HG02759 (cell line): ENCODE measurements around the gene SH2D6.
A peak's percentile ranks its signal among the peaks of the same experiment; 100 is the strongest.
"Not testable (repeated sequence)": the region's sequence is repeated elsewhere in the genome, so short reads cannot be mapped to it uniquely, and the experiment has no call there.

Experiments
- ATAC-seq: cut with Tn5 transposase; IDR thresholded peaks from one replicate; pipeline ENCODE4 v1.9.1; 2021; ENCODE audit warnings: mild to moderate bottlenecking, moderate library complexity; ENCODE audit not compliant: unreplicated experiment

SH2D6 gene

DNA sequence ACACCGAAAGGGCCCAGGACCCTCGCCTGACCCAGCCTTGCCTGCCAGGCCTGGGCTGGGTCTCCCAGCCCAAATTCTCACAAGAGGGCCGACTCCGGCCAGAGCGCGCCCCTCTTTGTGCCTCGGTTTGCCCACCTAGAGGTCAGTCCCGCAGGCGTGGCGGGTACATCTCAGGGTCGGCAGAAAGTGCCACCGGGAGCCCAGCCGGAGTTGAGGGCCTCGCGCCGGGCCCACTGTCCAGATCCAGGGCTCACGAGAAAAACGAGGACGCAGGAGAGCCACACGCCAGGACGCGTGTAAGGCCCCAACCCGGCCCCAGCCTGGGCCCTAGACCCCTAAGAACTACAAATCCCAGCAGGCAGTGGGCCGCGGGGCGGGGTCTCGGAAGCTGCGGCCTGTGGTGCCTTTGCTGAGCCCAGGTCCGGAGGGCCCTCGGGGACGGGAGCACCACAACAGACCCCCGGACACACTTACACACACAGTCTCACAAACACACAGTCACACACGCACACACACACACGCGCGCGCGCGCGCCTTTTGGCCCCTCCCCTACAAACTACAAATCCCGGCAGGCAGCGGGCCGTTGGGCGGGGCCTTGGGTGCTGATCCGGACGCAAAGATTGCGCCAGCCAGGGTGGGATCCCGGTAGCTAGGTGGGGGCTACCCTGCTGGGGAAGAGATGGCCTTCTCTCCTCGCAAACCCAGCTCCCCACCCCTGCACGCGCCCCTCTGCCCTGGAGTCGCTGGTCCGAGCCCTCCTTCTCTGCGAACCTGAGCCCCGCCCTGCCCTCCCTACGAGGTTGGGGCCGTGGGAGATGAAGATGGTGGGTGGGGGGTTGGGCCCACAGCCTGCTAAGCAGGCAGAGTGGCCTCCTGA lies at the start of gene SH2D6:
TSS of gene SH2D6 (plus strand) at position 583 of the 877 bp plus-strand sequence. CDS start 10,752 bp downstream, outside the sequence.
- peak; percentile 87 for ATAC-seq

DNA sequence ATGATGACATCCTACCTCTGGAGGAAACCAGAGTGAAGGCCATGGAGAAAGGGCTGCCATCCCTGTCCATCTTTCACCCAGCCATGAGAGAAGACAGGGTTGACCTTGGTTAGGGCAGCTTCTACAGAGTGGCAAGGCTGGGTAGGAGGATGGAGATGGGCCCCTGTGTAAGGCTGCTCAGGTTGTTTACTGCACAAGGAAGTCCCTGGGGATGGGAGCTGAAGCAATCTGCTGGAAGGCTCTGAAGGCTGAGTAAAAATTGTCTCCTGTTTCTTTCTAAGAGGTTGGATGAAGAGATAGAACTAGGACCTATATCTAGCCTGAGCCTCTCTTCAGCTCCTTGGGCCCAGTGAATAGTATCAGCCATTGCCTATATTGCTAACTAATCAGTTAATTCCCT lies 49.6 kb upstream of the SH2D6 start:
- no peak for ATAC-seq

DNA sequence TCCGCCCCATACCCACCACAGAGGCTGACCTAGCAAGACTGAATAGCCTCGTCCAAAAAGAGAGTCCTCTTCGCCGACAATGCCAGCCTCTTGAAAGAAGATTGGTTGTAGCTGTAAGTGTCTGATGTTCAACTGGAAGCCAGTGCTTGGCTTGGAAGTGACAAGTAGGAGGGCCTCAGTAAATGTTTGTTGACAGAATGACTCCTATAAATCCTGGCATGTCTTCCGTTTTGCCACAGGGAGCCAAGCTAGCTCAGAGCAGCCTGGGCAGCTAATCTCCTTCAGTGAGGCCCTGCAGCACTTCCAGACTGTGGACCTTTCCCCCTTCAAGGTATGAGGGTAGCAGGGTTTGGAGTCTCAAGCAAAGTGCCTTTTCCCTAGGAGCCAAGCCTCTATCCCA lies 49.0 kb upstream of the SH2D6 start:
- no peak for ATAC-seq

DNA sequence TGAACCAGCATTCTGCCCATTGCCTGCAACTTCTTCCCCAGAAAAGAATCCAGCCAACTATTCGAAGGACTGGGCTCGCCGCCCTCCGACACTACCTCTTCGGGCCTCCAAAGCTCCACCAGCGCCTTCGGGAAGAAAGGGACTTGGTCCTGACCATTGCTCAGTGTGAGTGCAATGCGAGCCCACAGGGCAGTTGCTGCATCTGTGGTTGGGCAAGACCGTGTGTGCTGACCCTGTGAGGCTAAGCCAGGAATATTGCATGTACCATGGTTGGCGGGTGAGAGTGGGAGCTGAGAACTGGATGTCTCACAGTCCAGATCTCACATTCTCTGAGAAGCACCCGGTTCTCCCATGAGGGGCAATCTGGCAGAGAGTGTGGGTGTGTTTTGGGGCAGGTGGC lies 47.5 kb upstream of the SH2D6 start:
- no peak for ATAC-seq

DNA sequence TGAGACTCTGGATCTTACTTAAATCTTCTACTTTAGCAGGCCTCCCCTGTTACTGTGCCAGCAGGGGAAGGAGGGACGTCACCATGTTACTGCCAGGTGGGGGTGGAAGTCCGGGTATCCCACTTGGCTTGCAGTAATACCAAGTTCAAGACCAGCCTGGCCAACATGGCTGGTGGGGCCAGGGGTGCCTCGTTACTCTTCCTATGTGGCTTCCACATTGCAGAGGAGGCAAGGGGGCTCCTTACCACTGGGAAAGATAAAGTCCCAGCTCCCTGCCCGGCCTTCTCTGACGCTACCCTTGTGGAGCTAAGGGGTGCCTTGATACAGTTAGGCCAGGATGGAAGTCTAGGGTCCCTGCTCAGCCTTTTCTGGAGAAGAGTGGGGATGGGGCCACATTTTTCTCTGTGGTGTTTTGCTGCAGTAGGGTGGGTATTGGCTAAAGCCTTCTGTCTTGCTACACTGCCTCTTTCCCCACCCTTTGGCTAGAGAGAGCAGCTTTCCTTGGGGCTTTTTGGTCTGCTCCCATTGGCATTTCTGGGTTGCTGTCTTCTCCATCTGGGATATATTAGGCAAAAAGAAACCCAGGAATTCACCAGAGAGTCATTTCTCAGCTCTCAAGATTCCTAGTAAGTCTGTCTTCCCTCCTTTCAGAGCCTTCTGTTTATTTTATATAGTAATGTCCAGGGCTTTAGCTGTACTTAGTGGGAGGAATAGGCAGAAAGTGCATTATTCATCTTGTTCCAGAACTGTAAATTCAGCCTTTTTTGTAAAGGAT lies 42.0 kb upstream of the SH2D6 start:
- no peak for ATAC-seq

DNA sequence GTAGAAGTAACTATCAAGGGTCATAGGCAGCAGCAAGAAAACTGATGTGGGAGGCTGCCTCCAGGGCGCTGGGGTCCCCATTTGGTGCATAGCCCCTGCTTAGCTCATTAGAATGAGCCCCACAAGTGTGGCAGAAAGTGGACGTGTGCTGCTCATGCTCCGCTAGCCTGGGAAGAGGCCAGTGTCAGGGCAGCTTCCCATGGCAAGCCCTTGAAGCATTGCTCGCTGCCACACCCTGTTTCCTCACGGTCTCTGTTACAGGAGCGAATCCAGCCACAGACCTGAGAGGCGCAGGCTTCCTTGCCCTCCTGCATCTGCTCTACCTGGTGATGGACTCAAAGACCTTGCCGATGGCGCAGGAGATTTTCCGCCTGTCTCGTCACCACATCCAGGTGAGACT lies 41.4 kb upstream of the SH2D6 start:
- no peak for ATAC-seq

DNA sequence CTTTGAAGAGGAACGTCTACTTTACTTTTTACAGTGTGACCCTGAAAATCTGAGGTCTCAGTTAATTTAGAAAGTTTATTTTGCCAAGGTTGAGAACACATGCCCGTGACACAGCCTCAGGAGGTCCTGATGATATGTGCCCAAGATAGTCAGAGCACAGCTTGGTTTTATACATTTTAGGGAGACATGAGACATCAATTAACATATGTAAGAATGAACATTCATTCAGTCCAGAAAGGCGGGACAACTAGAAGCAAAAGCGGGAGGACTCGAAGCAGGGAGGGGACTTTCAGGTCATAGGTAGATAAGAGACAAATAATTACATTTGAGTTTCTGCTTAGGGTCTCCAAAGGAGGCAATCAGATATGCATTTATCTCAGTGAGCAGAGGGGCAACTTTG lies 40.3 kb upstream of the SH2D6 start:
- no peak for ATAC-seq

DNA sequence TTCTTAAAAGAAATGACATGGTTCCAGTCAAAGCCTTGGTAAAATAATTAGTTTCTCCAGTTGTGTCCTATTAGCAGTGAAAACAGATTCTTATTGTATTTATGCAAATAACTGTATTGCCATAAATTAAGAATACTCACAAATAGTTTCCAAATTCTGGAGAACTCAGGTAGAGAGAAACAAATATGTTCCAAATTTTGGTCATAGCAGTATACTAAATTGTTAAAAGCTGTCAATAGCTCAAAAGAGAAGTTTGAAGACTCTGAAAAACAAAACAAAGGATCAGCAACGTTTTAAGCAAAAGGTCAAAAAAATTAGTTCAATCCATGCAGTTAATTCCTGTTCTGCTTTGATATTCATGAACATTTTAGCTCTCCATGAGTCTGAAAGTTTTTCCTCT lies 38.5 kb upstream of the SH2D6 start:
- ATAC-seq: no peak

DNA sequence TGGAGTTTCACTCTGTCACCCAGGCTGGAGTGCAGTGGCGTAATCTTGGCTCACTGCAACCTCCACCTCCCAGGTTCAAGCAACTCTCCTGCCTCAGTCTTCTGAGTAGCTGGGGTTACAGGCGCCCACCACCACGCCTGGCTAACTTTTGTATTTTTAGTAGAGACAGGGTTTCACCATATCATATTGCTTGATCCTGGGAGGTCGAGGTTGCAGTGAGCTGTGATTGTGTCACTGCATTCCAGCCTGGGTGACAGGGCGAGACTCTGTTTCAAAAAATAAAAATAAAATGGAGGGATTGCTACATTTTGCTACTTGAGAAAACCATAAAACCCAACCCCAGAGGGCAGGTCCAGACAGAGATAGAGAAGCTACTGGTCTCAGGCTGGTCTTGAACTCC lies 35.4 kb upstream of the SH2D6 start:
- ATAC-seq: not testable (repeated sequence)

DNA sequence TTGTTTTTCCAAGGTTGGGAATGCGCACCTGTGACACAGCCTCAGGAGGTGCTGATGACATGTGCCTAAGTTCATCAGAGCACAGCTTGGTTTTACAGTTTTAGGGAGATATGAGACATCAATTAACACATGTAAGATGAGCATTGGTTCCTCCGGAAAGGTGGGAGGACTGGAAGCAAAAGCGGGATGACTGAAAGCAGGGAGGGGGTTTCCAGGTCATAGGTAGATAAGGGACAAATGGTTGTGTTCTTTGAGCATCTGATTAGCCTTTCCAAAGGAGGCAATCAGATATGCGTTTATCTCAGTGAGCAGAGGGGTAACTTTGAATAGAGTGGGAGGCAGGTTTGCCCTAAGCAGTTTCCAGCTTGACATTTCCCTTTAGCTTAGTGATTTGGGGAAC lies 34.7 kb upstream of the SH2D6 start:
- no peak for ATAC-seq

DNA sequence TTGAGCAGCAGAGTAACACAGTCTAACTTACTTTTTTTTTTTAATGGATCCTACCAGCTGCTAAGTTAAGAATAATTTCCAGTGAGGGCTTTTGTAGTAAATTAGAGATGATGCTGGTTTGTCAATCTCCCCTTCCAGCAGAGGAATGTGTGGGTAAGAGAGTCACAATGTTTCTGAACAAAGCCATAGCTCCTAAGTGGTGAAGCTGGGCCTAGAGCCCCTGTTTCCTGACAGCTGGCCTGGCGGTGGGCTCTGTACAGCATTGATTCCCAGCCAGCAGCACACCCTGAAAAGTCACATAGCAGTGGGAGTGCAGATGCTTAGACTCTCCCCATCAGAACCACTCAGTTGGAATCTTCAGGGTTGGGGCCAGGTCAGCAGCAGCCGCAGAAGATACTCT lies 32.8 kb upstream of the SH2D6 start:
- no peak for ATAC-seq

DNA sequence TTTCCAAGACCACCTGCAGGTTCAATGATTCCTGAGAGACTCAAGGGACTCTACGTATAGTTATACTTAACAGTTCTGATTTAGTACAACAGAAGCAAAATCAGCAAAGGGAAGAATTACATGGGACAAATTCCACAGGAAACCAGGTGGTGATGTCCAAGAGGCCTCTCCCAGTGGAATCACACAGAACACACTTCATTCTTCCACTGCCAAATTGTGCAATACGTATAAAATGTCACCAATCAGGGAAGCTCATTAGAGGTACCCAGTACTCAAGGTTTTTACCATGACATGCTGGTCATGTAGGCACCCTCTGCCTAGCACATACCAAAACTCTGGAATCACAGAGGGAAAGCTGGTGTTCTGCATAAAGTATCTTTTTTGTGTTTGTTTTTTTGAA lies 30.8 kb upstream of the SH2D6 start:
- ATAC-seq: no peak

DNA sequence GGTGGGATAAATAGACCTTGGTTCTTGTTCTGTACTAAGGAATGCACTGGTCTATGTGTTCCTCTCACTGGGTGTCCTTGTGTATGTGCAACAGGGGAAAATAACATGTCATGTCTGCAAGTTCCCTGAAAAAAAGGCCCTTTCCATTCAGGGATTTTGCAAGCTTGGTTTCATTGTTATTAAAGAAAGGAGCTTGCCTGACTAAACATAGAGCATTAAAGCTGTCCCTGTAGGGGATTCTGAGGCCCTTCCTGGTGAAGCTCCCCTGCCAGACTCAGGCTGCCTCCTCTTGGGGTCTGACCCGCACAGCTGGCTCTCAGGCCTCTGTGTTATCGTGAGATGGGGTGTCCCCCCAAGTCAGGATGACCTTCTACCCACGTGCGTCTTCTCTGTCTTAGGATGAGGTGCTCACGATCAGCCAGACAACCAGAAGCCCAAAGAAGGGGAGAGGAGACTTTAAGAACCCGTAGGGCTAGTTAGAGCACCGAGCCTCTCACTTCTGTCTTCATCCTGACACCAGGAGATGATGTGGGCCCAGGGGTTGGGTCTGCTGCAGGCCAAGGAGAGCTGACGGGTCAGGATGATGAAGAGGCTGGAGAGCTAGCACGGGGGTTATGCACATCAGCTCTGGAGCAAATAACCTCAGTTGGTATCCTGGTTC lies 29.5 kb upstream of the SH2D6 start:
- ATAC-seq: no peak

DNA sequence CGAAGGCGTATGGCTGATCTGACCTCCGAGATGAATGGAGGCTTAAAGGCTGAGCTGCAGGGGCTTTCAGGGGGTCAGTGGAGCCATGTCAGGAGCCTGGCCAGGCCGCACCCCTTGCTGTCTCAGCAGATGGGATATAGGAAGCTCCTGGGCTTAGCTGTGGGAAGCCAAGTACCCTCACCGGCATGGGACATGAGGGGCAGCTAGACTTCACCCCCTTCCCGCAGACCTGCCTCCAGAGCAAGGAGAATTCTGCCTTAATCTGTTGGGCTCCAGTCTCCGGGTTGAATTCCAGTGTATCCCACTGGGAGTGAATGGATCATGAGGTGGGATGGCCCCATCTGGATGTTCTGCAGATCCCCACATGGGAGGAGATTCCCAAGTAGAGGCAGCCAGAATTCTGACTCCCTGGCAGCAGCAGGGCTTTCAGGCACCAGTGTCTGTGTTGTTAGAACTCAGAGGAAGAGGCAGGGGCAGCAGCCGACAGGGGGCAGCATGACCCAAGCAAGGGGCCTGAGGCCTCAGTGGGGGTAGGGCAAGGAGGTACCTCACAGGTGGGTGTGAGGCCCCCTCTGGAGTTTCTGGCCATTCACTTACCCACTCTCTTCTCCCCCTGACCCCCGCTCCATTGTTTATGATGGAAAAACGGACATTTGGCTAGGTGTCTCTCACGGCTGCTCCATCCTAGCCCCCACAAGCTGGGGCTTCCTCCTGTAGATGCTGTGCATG lies 27.4 kb upstream of the SH2D6 start:
- ATAC-seq: peak; percentile 33

DNA sequence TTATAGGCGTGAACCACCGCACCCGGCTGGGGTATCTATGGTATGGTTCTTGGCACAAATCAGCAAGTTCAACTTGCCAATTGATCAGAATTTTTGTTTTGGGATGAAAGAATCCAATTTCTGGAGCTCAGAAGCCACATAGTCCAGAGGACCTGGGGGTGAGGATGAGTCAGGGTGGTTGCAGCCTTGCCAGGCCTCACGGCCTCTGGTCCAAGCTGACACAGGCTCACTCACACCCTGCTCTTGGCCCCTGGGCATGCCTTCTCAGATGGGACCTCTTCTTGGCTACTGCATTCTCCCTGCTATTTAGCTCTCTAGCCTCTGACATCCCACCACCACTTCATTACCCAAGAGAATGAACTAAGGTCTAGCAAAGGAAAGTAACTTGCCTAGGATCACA lies 24.7 kb upstream of the SH2D6 start:
- ATAC-seq: no peak

DNA sequence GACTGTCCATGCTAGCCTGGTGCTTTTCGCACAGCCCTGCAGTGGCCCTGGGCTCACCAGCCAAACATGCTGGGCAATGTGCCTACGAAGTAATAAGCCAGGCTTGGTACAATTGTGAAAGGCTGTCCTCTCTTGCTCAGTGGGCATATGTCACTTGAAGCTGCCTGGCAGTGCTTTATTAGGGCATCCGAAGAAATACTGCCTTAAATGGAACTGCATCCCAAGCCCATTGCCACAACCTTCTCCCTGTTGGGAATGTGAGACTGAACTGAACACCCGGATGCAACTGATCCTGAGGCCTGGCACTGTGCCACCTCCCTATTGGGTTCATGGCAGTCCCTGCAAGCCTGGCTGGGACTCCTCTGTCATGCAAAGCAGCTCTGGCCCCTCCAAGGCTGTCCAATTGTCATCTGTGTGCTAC lies 24.2 kb upstream of the SH2D6 start:
- ATAC-seq: no peak

DNA sequence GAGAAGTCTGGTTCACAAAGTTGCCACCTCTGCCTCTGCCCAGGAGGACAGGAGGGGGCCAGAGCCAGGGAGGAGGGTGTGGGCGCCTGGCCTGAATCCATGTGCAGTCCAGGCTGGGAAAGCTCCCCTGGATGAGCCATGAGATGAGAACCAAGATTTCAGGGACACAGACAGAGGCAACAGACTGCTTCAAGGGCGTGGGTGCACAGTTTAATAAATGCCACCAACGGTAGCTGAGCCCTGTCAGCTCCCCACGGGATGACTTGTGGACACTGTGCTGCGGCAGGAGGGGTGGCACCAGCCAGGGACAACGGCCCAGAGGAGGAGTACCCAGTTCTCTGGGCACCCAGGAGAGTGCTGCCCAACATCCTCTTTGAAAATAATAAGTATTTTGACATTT lies 23.5 kb upstream of the SH2D6 start:
- ATAC-seq: no peak

DNA sequence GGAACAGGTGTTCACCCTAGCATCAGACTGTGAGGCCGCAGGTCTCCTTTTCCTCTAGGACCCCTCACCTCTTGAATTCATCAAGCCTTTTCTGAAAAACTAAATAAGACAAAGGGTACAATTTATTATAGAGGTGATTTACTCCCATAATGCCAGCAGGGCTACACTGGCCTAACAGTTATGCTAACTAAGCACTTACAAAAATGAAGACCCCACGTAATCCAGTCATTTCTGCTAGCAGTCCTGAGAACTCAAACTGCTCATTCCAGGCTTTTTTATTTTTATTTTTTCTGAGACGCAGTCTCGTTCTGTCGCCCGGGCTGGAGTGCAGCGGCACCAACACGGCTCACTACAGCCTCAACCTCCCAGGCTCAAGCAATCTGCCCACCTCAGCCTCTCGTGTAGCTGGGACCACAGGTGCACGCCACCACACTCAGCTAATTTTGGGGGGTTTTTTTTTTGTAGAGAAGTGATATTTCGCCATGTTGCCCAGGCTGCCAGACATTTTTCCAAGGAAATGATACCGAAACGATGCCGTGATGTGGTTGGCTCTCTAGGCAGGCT lies 22.5 kb upstream of the SH2D6 start:
- no peak for ATAC-seq

DNA sequence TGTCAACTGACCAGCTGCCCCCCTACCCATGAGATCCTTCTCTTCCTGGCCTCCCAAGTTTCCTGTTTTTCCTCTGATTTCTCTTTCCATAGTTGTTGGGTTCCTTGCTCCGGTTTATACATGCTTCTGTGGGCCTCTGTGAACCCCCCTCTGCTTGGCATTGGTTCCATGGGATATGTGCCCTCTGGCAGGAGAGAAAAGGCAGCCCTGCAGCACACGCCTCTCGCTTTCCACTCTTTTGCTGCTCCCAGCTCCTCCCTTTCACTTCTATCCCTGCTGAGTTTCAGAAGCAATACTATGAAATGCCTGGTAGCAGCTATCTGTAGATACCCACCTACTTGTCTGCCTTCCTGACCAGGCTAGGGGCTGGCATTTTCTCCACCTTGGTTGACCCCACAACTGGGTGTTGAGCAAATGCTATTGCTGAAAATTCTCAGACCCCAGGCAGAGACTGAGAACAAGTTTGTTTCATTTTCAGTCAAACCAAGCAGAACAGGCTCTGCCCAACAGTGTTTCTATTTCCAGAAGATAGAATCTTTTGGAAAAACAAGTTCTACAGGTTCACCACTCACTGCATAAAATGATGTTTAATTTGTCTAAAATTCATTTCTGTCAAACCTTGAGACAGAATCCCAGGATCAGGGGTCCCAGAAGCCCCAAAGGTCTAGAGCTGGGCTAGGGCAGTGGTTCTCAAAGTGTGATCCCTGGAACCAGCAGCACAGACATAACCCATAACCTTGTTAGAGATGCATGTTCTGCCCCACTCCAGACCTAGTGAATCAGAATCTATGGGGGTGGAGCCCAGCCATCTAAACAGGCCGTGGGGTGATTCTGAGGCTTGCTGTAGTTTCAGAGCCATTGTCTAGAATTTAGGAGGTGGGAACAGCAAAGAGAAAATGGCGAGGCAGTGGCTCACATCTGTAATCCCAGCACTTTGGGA lies 21.7 kb upstream of the SH2D6 start:
- no peak for ATAC-seq

DNA sequence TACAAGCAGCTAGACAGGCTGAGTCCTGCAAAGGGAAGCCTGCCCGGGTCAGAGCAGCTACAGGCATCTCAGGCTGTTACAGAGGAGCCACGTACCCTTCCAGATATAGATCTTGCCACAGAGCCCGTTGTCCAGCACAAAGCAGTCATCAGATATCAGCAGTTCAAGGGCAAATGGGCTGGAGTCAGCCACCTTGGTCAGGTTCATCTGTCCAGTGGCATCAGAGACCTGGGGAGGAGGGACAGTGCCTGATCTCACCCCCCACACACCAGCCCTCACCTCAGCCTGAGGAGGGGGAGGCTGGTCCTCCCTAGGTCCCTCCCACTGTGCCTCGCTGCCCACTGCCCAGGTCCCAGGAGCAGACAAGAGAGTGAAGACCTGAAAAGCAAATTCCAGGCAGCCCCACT lies 20.6 kb upstream of the SH2D6 start:
- no peak for ATAC-seq
